IMR-90 (cell line): ENCODE results near the gene NOX4. TPM values are rescaled to one million over a fixed set of nuclear protein-coding genes. Genes with fewer than 3 reads are reported as not detected.

Source experiments
- ATAC-seq: fragments of 200-7000 bp; cut with Tn5 transposase; 2 replicates; pipeline ENCODE4 v1.9.1; 2020; ENCODE audit warnings: low read depth, mild to moderate bottlenecking, moderate library complexity
- BruUV-seq: library from RNA; stranded (reverse); fragments of 400-500 nt; replicated peaks from 2 replicates; lab custom pipeline; 2021; lab: Mats Ljungman, UMichigan
- CTCF ChIA-PET: fragments of 300-600 bp; formaldehyde crosslinking; extraction: SDS; loops from one replicate; lab custom pipeline; 2021; ENCODE audit warnings: antibody characterized with exemption; lab: Yijun Ruan, JAX
- POLR2A ChIA-PET: fragments of 300-600 bp; sonication (Branson Sonifier 250); formaldehyde crosslinking; loops from one replicate; lab custom pipeline; 2022; ENCODE audit warnings: antibody characterized with exemption; ENCODE audit not compliant: unreplicated experiment; lab: Charles Lee
- DNase-seq: peaks from one replicate; pipeline ENCODE4 v3.0.0; 2013
- H2AFZ ChIP-seq: replicated peaks from 2 replicates; pipeline ENCODE3; 2013; ENCODE audit warnings: low read length, mild to moderate bottlenecking; ENCODE audit not compliant: poor library complexity
- H2AK5ac ChIP-seq: 2 replicates; pipeline ENCODE4 v1.6.1; 2013; ENCODE audit warnings: low read depth, low read length, inconsistent platforms
- H2AK9ac ChIP-seq: replicated peaks from 2 replicates; pipeline ENCODE3; 2013; ENCODE audit warnings: mild to moderate bottlenecking, low read depth, low read length, moderate library complexity; ENCODE audit not compliant: poor library complexity
- H2BK120ac ChIP-seq: 2 replicates; pipeline ENCODE4 v1.6.1; 2013; ENCODE audit warnings: low read depth, low read length, inconsistent platforms
- H2BK15ac ChIP-seq: 3 replicates; pipeline ENCODE4 v1.6.1; 2013; ENCODE audit warnings: low read depth, low read length, inconsistent platforms
- H2BK20ac ChIP-seq: 2 replicates; pipeline ENCODE4 v1.6.1; 2013; ENCODE audit warnings: low read depth, mild to moderate bottlenecking, inconsistent platforms, low read length, moderate library complexity
- H2BK5ac ChIP-seq: 2 replicates; pipeline ENCODE4 v1.6.1; 2013; ENCODE audit warnings: mild to moderate bottlenecking, low read depth, low read length, inconsistent platforms; ENCODE audit not compliant: poor library complexity, severe bottlenecking
- H3K14ac ChIP-seq: replicated peaks from 2 replicates; pipeline ENCODE4 v1.6.1; 2013; ENCODE audit warnings: low read depth, low read length, inconsistent platforms
- H3K18ac ChIP-seq: 2 replicates; pipeline ENCODE4 v1.6.1; 2013; ENCODE audit warnings: low read depth, low read length, control low read depth
- H3K23ac ChIP-seq: 2 replicates; pipeline ENCODE4 v1.6.1; 2013; ENCODE audit warnings: low read depth, low read length, inconsistent platforms
- H3K27ac ChIP-seq: 2 replicates; pipeline ENCODE4 v1.5.1; 2013; ENCODE audit warnings: mild to moderate bottlenecking, control low read depth, low read length; ENCODE audit not compliant: insufficient read depth
- H3K27me3 ChIP-seq: 2 replicates; pipeline ENCODE4 v1.6.1; 2013; ENCODE audit warnings: low read length; ENCODE audit not compliant: control insufficient read depth, insufficient read depth
- H3K36me3 ChIP-seq: 2 replicates; pipeline ENCODE4 v1.6.1; 2013; ENCODE audit warnings: low read length, mixed read lengths; ENCODE audit not compliant: control insufficient read depth, insufficient read depth
- H3K4ac ChIP-seq: 2 replicates; pipeline ENCODE4 v1.6.1; 2013; ENCODE audit warnings: low read depth, low read length, inconsistent platforms
- H3K4me1 ChIP-seq: 2 replicates; pipeline ENCODE4 v1.6.1; 2013; ENCODE audit warnings: low read length, mixed read lengths; ENCODE audit not compliant: control insufficient read depth, insufficient read depth
- H3K4me2 ChIP-seq: 2 replicates; pipeline ENCODE4 v1.6.1; 2013; ENCODE audit warnings: low read depth, mild to moderate bottlenecking, control low read depth, low read length, moderate library complexity
- H3K4me3 ChIP-seq: 2 replicates; pipeline ENCODE4 v1.5.1; 2013; ENCODE audit warnings: low read depth, mild to moderate bottlenecking, control low read depth, low read length, moderate library complexity; ENCODE audit not compliant: insufficient read depth
- H3K56ac ChIP-seq: 2 replicates; pipeline ENCODE4 v1.6.1; 2013; ENCODE audit warnings: low read length, inconsistent platforms; ENCODE audit not compliant: insufficient read depth; ENCODE audit errors: extremely low read depth
- H3K79me1 ChIP-seq, 2 experiments: 2 replicates each; pipeline ENCODE4 v1.6.1; 2013; ENCODE audit warnings: low read length in 2 of 2, inconsistent platforms in 1 of 2, low read depth in 1 of 2
- H3K9ac ChIP-seq: 2 replicates; pipeline ENCODE4 v1.6.1; 2013; ENCODE audit warnings: low read depth, low read length, control low read depth
- H3K9me1 ChIP-seq: 2 replicates; pipeline ENCODE4 v1.6.1; 2013; ENCODE audit warnings: low read length, inconsistent platforms; ENCODE audit not compliant: insufficient read depth
- H3K9me3 ChIP-seq: 2 replicates; pipeline ENCODE4 v1.6.1; 2013; ENCODE audit warnings: low read length; ENCODE audit not compliant: control insufficient read depth, insufficient read depth
- H4K20me1 ChIP-seq: 2 replicates; pipeline ENCODE4 v1.6.1; 2013; ENCODE audit warnings: low read length, inconsistent platforms; ENCODE audit not compliant: insufficient read depth
- H4K5ac ChIP-seq: 2 replicates; pipeline ENCODE4 v1.6.1; 2013; ENCODE audit warnings: mild to moderate bottlenecking, low read depth, low read length, control low read depth
- H4K8ac ChIP-seq, 2 experiments: 2 replicates each; pipeline ENCODE4 v1.6.1; 2013; ENCODE audit warnings: low read depth in 2 of 2, low read length in 2 of 2, control low read depth in 1 of 2, inconsistent platforms in 1 of 2
- H4K91ac ChIP-seq: 2 replicates; pipeline ENCODE4 v1.6.1; 2013; ENCODE audit warnings: low read depth, low read length, inconsistent platforms; ENCODE audit not compliant: insufficient read depth
- BHLHE40 ChIP-seq: fragments of 150-350 bp; IDR thresholded peaks from 2 replicates; pipeline ENCODE4 v1.6.1; 2016; ENCODE audit warnings: mild to moderate bottlenecking, low read depth, low read length
- CEBPB ChIP-seq: IDR thresholded peaks from 2 replicates; pipeline ENCODE4 v1.6.1; 2012; ENCODE audit warnings: low read depth, low read length, improper control_type of control experiment
- CHD1 ChIP-seq: IDR thresholded peaks from 2 replicates; pipeline ENCODE4 v1.6.1; 2012; ENCODE audit warnings: low read depth, low read length, improper control_type of control experiment
- FOS ChIP-seq: fragments of 150-350 bp; IDR thresholded peaks from 2 replicates; pipeline ENCODE4 v1.6.1; 2016; ENCODE audit warnings: low read depth, low read length
- MAFK ChIP-seq: IDR thresholded peaks from 2 replicates; pipeline ENCODE4 v1.6.1; 2012; ENCODE audit warnings: low read depth, low read length, improper control_type of control experiment
- MAZ ChIP-seq: IDR thresholded peaks from 2 replicates; pipeline ENCODE4 v1.6.1; 2012; ENCODE audit warnings: low read depth, mild to moderate bottlenecking, low read length, improper control_type of control experiment, moderate library complexity, borderline replicate concordance
- MXI1 ChIP-seq: IDR thresholded peaks from 2 replicates; pipeline ENCODE4 v1.6.1; 2012; ENCODE audit warnings: low read depth, mild to moderate bottlenecking, low read length, moderate library complexity, borderline replicate concordance
- NFE2L2 ChIP-seq: fragments of 150-350 bp; IDR thresholded peaks from 2 replicates; pipeline ENCODE4 v1.6.1; 2016; ENCODE audit warnings: low read depth, mild to moderate bottlenecking, low read length
- POLR2A ChIP-seq: IDR thresholded peaks from 2 replicates; pipeline ENCODE4 v1.6.1; 2012; ENCODE audit warnings: mild to moderate bottlenecking, low read depth, low read length
- RAD21 ChIP-seq: IDR thresholded peaks from 2 replicates; pipeline ENCODE4 v1.6.1; 2012; ENCODE audit warnings: low read length, improper control_type of control experiment
- RCOR1 ChIP-seq: IDR thresholded peaks from 2 replicates; pipeline ENCODE4 v1.6.1; 2012; ENCODE audit warnings: mild to moderate bottlenecking, low read length, improper control_type of control experiment; ENCODE audit not compliant: insufficient replicate concordance
- RFX5 ChIP-seq: IDR thresholded peaks from 2 replicates; pipeline ENCODE4 v1.8.0; 2012; ENCODE audit warnings: low read depth, mild to moderate bottlenecking, low read length, moderate library complexity
- SMC3 ChIP-seq: fragments of 150-350 bp; IDR thresholded peaks from 2 replicates; pipeline ENCODE4 v1.6.1; 2016; ENCODE audit warnings: low read depth, mild to moderate bottlenecking, antibody characterized with exemption, low read length, moderate library complexity
- WGBS, 2 experiments: methylation state at CpG; one replicate each; pipeline versions ENCODE4 v1.1.5 to v1.1.7; 2013; ENCODE audit warnings: missing lambda C conversion rate in 2 of 2; ENCODE audit not compliant: insufficient read length in 1 of 2; ENCODE audit errors: extremely low coverage in 2 of 2; 5-methylcytosine and 5-hydroxymethylcytosine counted together
- dilution Hi-C: fragments of 300-500 bp; cut with HindIII; formaldehyde crosslinking; loops from one replicate; pipeline ENCODE4 v1.14.3; 2018; ENCODE audit warnings: low sequenced_read_pairs; ENCODE audit not compliant: unreplicated experiment
- in situ Hi-C: fragments of 300-500 bp; cut with MboI; formaldehyde crosslinking; loops from 3 replicates; pipeline ENCODE4 v1.14.3; 2019; ENCODE audit warnings: low sequenced_read_pairs, inconsistent platforms, mixed read lengths
- intact Hi-C: fragments of 100-400 bp; cut with micrococcal nuclease; formaldehyde crosslinking; loops from 2 replicates; pipeline ENCODE4 v1.10.0; 2022
- polyA plus RNA-seq, 3 experiments: library from polyadenylated mRNA; depleted of rRNA; stranded (reverse); fragments of >200 nt; gene quantifications; 2 replicates each; pipeline ENCODE4 v1.2.3, GENCODE V29; 2012; ENCODE audit warnings: low replicate concordance in 1 of 3
- total RNA-seq: library from RNA; depleted of rRNA; stranded (reverse); fragments of >200 nt; gene quantifications from 2 replicates; pipeline ENCODE4 v1.2.3, GENCODE V29; 2012
- TF ChIP-seq, protein P1 (sequence below): fragments of 150-350 bp; IDR thresholded peaks from 2 replicates; pipeline ENCODE4 v1.6.1; 2016; ENCODE audit warnings: low read depth, mild to moderate bottlenecking, low read length, moderate library complexity, borderline replicate concordance
- TF ChIP-seq, protein P2 (sequence below): conservative IDR thresholded peaks from 2 replicates; pipeline ENCODE4 v1.5.1; 2012; ENCODE audit warnings: mild to moderate bottlenecking, low read depth, low read length, improper control_type of control experiment
- TF ChIP-seq, protein P3 (sequence below): fragments of 150-350 bp; IDR thresholded peaks from 2 replicates; pipeline ENCODE4 v1.6.1; 2017; ENCODE audit warnings: mild to moderate bottlenecking, antibody characterized with exemption, low read length, low read depth

The NOX4 gene
- total and polyA plus RNA-seq, 2 of the 4 experiments (the other 2 are of a cell fraction): 4.7 to 11.7 TPM

DNA sequence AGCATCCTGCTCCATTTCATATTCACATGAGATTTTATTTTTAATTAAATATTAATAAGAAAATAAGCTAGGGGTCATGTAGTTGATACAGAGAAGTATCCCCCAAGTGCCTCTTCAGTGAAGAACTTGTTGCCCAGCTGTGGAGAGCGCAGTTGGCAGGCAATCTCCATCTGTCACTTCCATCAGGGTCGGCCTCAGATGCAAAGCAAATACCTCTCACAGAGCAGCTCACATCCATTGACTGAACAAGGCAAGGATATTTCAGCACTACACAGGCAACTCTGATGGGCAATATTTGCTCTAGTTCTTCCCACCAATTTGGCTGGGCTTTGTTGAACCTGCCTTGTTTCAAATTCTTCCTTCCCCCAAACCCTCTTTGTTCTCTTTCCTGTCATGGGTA lies 129.4 kb downstream of the NOX4 start:
- Histone ChIP-seq H3K4ac (no peak overlapping the region), H2BK20ac (no peak overlapping the region), H3K9me3 (no peaks in the 10 kb centered on the region), H2BK15ac (no peak overlapping the region), H4K20me1 (no peaks in the 10 kb centered on the region), H3K9me1 (no peaks in the 10 kb centered on the region), H3K18ac (no peak overlapping the region), H2BK120ac (no peak overlapping the region), H4K91ac (no peak overlapping the region), H3K56ac (no peak overlapping the region), H3K27ac (no peak overlapping the region), H3K27me3 (no peaks in the 10 kb centered on the region), H3K79me1 (no peaks in the 10 kb centered on the region), H3K23ac (no peak overlapping the region), H2AK5ac (no peak overlapping the region), H4K8ac (no peak overlapping the region), H3K36me3 (no peaks in the 10 kb centered on the region; the same call in 1 of the 2 replicates), H2AFZ (no peak overlapping the region), H3K4me2 (no peak overlapping the region), H2BK5ac (no peak overlapping the region), H3K14ac (no peak overlapping the region), H2AK9ac (no peak overlapping the region), H3K4me3 (no peak overlapping the region), H3K9ac (no peak overlapping the region), H4K5ac (no peak overlapping the region), H3K4me1 (no peaks in the 10 kb centered on the region)
- BruUV-seq: no TSS peak
- dilution Hi-C loops (no loop called here), intact Hi-C loops (no loop called here), in situ Hi-C loops (no loop called here)
- WGBS, 2 experiments: 79% methylated on average over 2 of the region's 2 CpGs; no CpG with 5 or more reads in 1 of the 2 experiments
- CTCF ChIA-PET: no interaction called here
- no peak for ATAC-seq
- DNase-seq: no peak
- TF ChIP-seq MAFK: no peak
- TF ChIP-seq CEBPB: no peak
- TF ChIP-seq CHD1: no peak
- TF ChIP-seq RCOR1: no peak
- TF ChIP-seq, protein P1, sequence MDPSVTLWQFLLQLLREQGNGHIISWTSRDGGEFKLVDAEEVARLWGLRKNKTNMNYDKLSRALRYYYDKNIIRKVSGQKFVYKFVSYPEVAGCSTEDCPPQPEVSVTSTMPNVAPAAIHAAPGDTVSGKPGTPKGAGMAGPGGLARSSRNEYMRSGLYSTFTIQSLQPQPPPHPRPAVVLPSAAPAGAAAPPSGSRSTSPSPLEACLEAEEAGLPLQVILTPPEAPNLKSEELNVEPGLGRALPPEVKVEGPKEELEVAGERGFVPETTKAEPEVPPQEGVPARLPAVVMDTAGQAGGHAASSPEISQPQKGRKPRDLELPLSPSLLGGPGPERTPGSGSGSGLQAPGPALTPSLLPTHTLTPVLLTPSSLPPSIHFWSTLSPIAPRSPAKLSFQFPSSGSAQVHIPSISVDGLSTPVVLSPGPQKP: no peak
- TF ChIP-seq, protein P2, sequence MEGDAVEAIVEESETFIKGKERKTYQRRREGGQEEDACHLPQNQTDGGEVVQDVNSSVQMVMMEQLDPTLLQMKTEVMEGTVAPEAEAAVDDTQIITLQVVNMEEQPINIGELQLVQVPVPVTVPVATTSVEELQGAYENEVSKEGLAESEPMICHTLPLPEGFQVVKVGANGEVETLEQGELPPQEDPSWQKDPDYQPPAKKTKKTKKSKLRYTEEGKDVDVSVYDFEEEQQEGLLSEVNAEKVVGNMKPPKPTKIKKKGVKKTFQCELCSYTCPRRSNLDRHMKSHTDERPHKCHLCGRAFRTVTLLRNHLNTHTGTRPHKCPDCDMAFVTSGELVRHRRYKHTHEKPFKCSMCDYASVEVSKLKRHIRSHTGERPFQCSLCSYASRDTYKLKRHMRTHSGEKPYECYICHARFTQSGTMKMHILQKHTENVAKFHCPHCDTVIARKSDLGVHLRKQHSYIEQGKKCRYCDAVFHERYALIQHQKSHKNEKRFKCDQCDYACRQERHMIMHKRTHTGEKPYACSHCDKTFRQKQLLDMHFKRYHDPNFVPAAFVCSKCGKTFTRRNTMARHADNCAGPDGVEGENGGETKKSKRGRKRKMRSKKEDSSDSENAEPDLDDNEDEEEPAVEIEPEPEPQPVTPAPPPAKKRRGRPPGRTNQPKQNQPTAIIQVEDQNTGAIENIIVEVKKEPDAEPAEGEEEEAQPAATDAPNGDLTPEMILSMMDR: no peak
- TF ChIP-seq BHLHE40: no peak
- no peak for TF ChIP-seq RFX5
- no peak for TF ChIP-seq NFE2L2
- TF ChIP-seq MAZ: no peak
- TF ChIP-seq POLR2A: no peak
- TF ChIP-seq MXI1: no peak
- no peak for TF ChIP-seq SMC3
- TF ChIP-seq, protein P3, sequence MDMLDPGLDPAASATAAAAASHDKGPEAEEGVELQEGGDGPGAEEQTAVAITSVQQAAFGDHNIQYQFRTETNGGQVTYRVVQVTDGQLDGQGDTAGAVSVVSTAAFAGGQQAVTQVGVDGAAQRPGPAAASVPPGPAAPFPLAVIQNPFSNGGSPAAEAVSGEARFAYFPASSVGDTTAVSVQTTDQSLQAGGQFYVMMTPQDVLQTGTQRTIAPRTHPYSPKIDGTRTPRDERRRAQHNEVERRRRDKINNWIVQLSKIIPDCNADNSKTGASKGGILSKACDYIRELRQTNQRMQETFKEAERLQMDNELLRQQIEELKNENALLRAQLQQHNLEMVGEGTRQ: no peak
- TF ChIP-seq RAD21: no peak
- no peak for TF ChIP-seq FOS
- POLR2A ChIA-PET: no interaction called here
